Nephron progenitor cell (in vitro differentiated cells): ENCODE data around the gene LIN54.

Source experiments
- DNase-seq: peaks from one replicate; pipeline ENCODE4 v3.0.0; 2021
- H3K27ac Mint-ChIP-seq: 2 replicates; pipeline ENCODE4 v1.8.0; 2021; ENCODE audit warnings: mild to moderate bottlenecking, moderate library complexity, mixed read lengths
- H3K27me3 Mint-ChIP-seq: 2 replicates; pipeline ENCODE4 v1.8.0; 2021; ENCODE audit warnings: mild to moderate bottlenecking, low read depth, mixed read lengths; ENCODE audit not compliant: poor library complexity
- H3K36me3 Mint-ChIP-seq: 2 replicates; pipeline ENCODE4 v1.8.0; 2021; ENCODE audit warnings: low read depth, mixed read lengths
- H3K4me1 Mint-ChIP-seq: 2 replicates; pipeline ENCODE4 v1.8.0; 2021; ENCODE audit warnings: mixed read lengths
- H3K4me3 Mint-ChIP-seq: 2 replicates; pipeline ENCODE4 v1.8.0; 2021; ENCODE audit warnings: mild to moderate bottlenecking, moderate library complexity, mixed read lengths
- H3K9me3 Mint-ChIP-seq: 2 replicates; pipeline ENCODE4 v1.8.0; 2021; ENCODE audit warnings: mild to moderate bottlenecking, moderate library complexity, mixed read lengths
- CTCF ChIP-seq: fragments of 200-600 bp; sonication (generic); IDR thresholded peaks from 2 replicates; pipeline ENCODE4 v1.5.0; 2021; ENCODE audit warnings: antibody characterized with exemption

The LIN54 gene

GRCh38 chr4:82906469-82906868 lies 104.2 kb downstream of the LIN54 start:
- Mint-ChIP-seq H3K27me3 (no peaks in the 10 kb centered on the region), H3K4me3 (no peak overlapping the region), H3K27ac (no peak overlapping the region)

GRCh38 chr4:82905205-82905604 lies 105.4 kb downstream of the LIN54 start:
- no peak overlapping the region for H3K27ac Mint-ChIP-seq
- H3K4me3 Mint-ChIP-seq = no peak overlapping the region
- peaks cover 40% of the 10 kb centered on the region for H3K36me3 Mint-ChIP-seq
- no peaks in the 10 kb centered on the region for H3K9me3 Mint-ChIP-seq
- no peak for TF ChIP-seq CTCF
- no peaks in the 10 kb centered on the region for H3K4me1 Mint-ChIP-seq
- H3K27me3 Mint-ChIP-seq = no peaks in the 10 kb centered on the region
- DNase-seq = no peak

More at GRCh38 chr4:82906469-82906868, 104.2 kb downstream of the LIN54 start:
- TF ChIP-seq CTCF = no peak
- DNase-seq = no peak
- H3K9me3 Mint-ChIP-seq = no peaks in the 10 kb centered on the region
- H3K4me1 Mint-ChIP-seq = no peaks in the 10 kb centered on the region
- peaks cover 49% of the 10 kb centered on the region for H3K36me3 Mint-ChIP-seq

- H3K4me1 Mint-ChIP-seq = peaks cover 5% of the 10 kb centered on the region
- H3K27ac Mint-ChIP-seq = no peak overlapping the region
- TF ChIP-seq CTCF = no peak
- DNase-seq = no peak
- peaks cover 28% of the 10 kb centered on the region for H3K36me3 Mint-ChIP-seq
- H3K9me3 Mint-ChIP-seq = no peaks in the 10 kb centered on the region
- H3K4me3 Mint-ChIP-seq = no peak overlapping the region
- H3K27me3 Mint-ChIP-seq = no peaks in the 10 kb centered on the region
Observed at GRCh38 chr4:82903737-82904136, 106.9 kb downstream of the LIN54 start.

- H3K36me3 Mint-ChIP-seq = peaks cover 29% of the 10 kb centered on the region
- no peak overlapping the region for H3K4me3 Mint-ChIP-seq
- no peak for DNase-seq
- H3K4me1 Mint-ChIP-seq = peaks cover 27% of the 10 kb centered on the region
- H3K27ac Mint-ChIP-seq = no peak overlapping the region
- no peaks in the 10 kb centered on the region for H3K27me3 Mint-ChIP-seq
- no peaks in the 10 kb centered on the region for H3K9me3 Mint-ChIP-seq
- TF ChIP-seq CTCF = no peak
Observed at GRCh38 chr4:82901183-82901718, 109.4 kb downstream of the LIN54 start.

- Mint-ChIP-seq H3K27ac (no peak within 1 kb of the TSS), H3K36me3 (peaks cover 29% of the 10 kb centered on the region), H3K9me3 (no peaks in the 10 kb centered on the region), H3K27me3 (no peaks in the 10 kb centered on the region), H3K4me1 (peaks cover 27% of the 10 kb centered on the region), H3K4me3 (no peak within 1 kb of the TSS)
- peak; percentile 93 for DNase-seq
- TF ChIP-seq CTCF = no peak
Observed at GRCh38 chr4:82900411-82901182, 110.0 kb downstream of the LIN54 start, which contains the start of gene THAP9. TSS of gene THAP9 (plus strand) at chr4:82900735. CDS start at chr4:82900803, 68 bp downstream.

- Mint-ChIP-seq H3K27me3 (no peaks in the 10 kb centered on the region), H3K36me3 (peaks cover 29% of the 10 kb centered on the region), H3K4me1 (peaks cover 27% of the 10 kb centered on the region), H3K4me3 (no peak overlapping the region), H3K27ac (no peak overlapping the region), H3K9me3 (no peaks in the 10 kb centered on the region)
- no peak for TF ChIP-seq CTCF
- no peak for DNase-seq
Observed at GRCh38 chr4:82900066-82900410, 110.6 kb downstream of the LIN54 start.
